IPS-NIHi7 (cell line): Measurements from ENCODE around the gene CCDC134.
"Not testable (repeated sequence)": the region's sequence is repeated elsewhere in the genome, so short reads cannot be mapped to it uniquely, and the experiment has no call there.

ENCODE experiments used
- DNase-seq: peaks from one replicate; pipeline ENCODE4 v3.0.0; 2012; ENCODE audit warnings: mixed read lengths; ENCODE audit errors: extremely low spot score

Gene CCDC134

DNA sequence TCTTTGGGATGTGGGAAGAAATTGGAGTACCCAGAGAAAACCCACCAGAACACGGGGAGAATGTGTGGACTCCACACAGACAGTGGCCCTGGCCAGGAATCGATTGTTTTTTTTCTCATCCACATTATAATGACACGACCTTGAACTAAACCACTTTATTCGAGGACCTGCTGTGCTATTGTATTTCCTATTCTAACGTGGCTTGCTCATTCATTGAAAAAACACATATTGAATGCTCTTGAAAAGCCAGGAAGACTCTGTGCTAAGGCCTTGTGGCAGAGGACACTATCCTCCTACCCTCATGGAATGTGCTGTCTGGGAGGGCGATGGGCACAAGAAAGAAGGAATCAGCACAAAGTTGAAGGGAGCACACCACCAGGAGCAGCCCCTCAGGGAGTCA is 23.3 kb downstream of the CCDC134 start:
- no peak for DNase-seq

DNA sequence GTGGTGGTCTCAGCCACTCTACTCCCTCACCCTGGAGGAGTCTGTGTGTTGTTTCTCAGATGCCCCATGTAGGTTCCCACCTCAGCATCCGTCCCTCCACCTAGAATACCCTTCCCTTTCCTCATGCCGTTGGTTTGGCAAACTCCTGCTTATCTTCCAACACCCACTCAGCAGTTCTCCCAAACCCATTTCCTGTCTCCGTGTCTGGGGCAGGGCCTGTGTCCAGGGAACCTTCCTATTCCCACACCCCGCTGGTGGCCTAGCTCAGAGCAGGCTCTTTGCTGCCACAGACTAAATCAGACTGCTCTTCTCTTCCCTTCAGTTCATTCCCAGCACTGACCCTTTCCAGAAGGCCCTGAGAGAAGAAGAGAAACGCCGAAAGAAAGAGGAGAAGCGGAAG is 24.9 kb downstream of the CCDC134 start:
- no peak for DNase-seq

DNA sequence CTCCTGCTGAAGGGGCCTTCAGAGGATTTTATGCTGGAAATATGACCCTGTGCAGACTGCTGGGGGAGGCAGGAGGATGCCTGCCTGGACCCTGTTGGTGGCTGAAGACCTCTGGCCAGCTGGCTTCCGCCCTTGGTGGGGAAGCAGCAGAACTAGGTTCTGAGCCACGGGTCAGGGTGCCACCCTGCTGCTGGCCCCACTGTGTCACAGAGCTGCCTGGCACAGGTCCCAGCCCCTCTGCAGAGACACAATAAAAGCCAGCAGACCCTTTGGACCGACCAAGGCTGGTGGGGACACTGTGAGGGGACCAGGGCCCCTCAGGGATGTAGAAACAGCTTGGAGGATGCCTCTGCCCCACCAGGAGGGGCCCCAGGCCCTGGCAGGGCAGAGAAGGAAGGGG is 25.5 kb downstream of the CCDC134 start:
- DNase-seq, result no peak

DNA sequence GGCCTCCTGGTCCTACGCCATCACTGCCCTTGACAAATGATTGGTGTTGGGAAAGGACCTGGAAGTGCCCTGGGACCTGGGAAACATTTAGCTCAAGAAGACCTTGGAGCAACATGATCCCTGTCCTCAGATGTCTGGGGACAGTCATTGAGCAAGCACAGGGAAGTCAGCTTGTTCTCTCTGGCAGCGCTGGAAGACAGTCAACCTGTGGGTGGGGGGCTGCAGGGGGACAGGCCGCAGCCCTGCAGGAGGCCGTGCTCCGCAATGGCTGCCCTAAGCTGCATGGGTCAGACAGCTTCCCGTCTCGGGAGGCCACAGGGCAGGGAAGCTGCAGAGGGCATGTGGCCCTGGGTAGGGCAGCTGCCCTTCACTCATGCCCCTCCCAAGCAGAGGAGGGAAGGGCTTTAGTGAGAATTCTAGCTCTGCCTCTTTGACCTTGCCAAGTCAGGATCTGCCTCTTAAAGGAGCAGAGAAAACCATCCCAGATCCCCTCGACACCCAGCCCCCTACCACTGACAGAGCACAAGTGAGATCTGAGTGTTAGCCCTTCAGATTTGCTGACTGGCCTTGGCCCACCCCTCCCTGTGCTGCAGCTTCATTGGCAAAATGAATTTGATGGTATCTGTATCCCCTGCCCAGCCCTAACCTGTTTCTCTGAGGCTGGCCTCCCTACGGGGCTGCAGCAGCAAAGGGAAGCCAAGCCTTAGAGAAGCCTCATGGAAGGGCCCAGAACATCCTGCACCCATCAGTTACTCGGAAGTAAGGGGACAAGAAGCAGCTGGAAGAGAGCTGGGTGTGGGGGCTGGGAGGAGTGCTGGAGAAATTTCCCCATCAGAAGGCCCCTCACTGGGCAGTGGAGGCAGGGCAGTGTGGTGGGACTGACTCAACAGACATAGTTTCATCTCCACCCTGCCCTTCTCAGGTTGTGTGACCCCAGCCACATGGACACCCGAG is 26.2 kb downstream of the CCDC134 start:
- DNase-seq, result no peak

DNA sequence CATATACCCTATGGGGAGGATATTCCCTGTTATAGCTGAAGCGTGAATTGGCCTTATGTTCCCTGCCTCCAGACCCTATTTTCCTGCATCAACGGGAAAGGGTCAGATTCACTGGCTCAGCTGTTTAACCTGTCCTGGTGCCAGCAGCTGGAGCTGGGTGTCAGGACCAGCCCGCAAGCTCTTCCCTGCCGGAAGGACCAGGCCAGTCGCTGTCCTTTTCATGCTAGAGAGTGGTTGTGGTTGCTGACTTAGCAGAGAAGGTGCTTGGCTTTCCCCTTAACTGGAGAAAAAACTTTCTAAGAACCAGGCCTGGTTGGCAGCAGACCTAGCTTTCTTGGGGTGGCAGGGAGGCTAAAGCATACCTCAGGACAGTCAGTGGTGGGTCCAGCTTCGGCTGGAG is 27.2 kb downstream of the CCDC134 start:
- no peak for DNase-seq

DNA sequence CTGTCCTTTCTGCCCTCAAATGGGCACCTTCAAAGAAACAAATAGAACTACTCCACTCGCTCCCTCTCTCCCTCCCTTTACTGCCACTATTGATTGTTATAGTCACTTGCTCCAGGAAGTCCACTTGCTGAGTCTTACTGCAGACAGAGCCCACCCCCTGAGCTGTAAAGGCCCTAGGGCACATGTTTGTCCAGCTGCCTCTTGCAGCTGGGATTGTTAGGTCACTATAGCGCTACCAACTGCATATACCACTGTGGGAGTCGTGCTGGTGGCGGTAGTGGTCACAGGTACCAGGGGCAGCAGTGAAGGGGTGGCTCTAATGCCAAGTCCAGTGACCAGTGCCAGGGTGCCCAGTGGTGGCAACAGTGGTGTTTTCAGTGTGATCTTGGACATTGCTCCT is 28.0 kb downstream of the CCDC134 start:
- DNase-seq, result no peak

DNA sequence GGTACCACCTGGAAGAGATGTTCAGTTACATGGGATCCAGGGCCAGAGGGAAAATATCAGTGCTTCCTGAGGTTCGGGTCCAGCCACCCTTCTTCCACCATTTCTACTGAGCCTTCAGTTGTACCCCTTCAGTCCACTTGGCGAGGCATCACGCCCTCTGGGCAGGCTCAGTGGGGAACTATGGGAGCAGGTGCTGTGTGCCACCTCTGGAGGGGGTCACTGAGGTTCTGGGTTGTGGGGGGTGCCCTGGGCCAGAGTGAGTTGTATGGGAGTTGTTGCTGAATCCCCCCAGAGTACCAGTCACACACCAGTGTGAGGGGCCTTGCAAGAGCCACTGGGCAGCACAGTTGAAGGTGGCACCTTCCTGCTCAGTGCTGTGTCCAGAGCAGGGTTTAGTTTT is 29.7 kb downstream of the CCDC134 start:
- DNase-seq, result no peak

DNA sequence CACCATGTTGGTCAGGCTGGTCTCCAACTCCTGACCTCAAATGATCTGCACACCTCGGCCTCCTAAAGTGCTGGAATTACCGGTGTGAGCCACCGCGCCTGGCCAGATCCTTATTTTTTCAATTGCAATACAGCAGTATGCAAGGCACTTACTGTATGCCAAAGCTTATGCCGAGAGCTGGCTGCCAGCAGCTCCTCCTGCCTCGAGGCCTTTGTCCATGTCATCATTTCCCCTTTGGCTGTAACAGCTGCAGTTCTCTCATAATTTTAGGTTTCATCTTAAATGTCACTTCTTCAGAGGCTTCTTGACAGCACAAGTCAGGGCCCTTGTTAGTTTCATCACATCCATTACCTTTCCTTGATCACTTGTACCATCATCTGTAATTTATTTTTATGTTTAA is 30.9 kb downstream of the CCDC134 start:
- DNase-seq, result no peak

DNA sequence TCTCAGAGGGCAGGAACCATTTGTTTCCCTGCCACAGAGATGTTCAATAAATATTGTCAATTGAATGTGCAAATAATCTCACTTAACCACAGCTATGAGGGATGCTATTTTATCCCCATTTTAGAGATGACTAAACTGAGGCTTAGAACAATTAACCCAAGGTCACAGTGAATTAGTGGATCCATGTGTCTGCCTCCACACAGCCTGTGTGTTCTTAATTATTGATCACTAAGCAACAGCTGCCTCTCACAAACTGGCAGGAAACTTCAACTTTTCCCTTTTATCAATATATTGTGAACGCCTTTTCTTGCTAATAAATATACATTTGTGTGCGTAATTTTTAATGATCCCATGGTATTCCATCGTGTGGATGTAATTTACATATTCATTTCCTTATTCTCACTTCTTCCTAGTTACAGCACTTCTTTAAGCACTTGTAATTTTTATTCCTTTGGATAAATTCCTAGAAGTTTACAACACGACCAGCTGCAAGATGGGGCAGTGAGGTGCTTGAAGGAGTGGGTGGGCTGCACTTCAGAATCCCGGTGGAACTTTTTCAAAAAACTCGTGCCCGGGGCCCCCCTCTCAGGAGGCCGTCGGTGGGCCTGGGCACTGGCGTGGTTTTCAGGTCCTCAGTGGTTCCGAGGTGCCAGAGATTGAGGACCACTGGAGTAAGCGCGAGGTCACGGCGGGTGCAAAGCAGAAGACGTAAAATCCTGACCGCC is 31.5 kb downstream of the CCDC134 start:
- DNase-seq, result no peak

DNA sequence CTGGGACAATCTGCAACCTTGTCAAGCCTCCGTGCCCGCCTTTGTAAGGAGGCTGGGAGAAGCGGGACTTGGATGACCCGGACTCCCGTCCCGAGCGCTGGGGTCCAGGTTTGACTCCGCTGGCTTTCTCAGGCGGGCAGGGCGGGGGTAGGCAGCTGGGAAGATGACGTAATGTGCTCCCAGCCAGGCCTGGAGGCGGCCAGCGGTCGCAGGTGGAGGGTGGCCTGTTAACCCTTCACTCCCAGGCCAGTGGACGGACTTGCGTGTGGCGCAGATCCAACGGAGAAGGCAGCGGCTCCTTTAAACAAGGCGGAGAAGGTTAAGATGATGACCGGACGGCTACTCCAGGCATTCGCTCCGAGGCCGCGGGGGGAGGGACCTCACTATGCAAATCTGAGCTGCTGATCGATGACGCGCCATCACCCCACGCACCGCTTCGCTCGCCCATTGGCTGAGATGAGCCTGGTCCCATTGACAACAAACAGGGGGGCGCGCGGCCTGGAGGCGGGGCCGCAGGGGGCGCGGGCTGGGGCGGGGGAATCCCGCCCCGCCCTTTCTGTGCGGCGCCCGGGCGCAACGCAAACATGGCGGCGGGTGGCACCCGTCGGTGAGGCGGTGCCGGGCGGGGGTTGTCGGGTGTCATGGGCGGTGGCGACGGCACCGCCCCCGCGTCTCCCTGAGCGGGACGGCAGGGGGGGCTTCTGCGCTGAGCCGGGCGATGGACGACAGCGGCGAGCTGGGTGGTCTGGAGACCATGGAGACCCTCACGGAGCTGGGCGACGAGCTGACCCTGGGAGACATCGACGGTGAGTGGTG is 32.3 kb downstream of the CCDC134 start, which contains the start of gene SREBF2:
SREBF2 (plus strand) TSS at position 553 of the 816 bp plus-strand sequence; CDS start at position 719, 166 bp downstream.
- DNase-seq, result peak; percentile 99

DNA sequence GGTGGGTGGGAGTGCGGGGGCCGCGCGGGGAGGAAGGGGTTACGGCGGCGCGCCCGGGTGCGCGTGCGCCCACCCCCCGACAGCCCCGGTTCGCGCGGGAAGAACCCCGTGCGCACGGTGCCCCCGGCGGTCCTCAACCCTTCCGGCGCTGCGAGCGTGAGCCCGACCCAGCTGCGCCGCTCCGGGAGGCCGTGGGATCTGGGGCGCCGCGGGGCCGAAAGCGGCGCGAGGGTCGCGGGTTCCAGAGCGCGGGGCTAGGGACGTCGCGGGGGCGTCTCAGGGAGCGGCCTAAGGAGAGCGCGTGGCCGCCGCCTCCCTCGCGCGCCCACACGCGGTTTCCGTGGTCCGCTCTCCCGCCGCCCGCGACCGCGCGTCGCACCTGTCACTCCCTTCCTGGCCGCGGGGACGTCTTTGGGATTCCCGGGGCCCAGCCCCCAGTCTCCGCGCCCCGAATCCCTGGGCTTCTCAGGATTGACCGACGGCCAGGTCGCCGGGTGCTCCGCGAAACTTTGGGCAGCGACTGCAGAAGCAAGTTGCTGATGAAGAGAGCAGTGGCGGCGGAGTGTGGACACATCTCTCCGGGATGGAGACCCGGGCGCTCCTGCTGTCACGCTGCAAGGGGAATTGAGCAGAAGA is 33.0 kb downstream of the CCDC134 start:
- DNase-seq, result peak; percentile 26

DNA sequence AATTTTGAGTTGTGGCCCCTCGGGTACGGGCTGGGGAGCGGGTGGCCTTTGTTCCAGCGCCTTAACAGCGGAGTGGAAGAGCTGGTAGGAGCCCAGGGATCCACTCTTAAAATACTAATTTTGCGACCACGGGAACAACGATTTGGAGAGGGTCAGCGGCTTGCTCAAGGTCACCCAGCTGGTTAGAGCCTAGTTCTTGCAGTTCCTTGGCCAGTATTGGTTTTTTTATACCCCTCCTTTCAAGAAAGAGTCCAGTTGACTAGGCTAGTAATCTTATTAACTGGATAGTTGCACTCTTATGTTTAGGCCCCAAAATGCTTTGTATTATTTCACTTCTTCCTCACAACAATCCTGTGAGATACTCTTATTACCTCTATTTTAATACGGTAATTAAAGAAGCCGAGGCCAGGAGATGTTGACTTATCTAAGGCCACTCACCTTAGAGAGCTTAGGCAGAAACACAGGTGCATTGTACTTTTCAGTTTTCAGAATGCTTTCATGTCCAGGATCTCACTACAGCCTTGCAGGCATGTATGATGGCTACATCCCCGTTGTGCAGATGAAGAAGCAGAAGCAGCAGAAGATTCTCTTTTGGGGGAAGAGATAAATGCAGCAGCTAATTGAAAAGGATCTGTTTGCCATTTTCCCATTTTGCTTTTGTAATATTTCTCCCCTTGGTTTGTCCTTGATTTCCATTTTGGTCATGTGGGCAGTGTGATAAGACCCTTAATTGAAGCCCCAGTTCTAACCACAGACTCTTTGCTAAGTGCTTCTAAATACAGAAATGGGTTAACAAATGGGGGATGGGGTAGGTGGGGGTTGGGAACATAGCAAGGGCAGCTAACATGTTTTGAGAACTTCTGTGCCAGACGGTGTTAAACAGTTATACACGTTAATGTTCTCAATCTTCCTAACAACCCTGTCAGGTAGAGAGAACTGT is 33.8 kb downstream of the CCDC134 start:
- DNase-seq, result no peak

DNA sequence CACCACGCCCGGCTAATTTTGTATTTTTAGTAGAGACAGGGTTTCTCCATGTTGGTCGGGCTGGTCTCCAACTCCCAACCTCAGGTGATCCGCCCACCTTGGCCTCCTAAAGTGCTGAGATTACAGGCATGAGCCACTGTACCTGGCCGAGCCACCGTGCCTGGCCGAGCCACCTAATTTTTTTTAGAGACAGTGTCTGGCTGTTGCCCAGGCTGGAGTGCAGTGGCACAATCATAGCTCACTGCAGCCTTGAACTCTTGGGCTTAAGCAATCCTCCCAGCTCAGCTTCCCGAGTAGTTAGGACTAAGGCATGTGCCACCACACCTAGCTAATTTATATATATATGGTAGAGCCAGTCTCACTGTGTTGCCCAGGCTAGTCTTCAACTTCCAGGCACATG is 35.0 kb downstream of the CCDC134 start:
- DNase-seq, result not testable (repeated sequence)

DNA sequence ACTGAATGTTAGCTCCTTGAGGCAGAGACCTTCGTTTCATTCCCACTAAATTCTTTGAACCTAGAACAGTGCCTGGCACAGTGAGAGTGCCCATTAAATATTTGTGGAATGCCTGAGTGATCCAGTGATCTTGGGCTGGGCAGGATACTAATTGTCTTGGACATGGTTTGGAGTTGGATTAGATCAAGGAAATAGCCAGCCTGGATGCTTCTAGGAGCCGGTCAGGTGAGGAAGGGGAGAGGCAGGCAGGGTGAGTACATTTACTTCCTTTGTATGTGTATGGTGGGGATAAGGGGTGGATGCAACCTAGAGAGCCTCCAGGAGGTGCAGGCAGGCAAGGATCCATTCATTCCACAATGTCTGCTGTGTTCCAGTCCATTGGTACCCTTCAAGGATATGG is 36.1 kb downstream of the CCDC134 start:
- no peak for DNase-seq

DNA sequence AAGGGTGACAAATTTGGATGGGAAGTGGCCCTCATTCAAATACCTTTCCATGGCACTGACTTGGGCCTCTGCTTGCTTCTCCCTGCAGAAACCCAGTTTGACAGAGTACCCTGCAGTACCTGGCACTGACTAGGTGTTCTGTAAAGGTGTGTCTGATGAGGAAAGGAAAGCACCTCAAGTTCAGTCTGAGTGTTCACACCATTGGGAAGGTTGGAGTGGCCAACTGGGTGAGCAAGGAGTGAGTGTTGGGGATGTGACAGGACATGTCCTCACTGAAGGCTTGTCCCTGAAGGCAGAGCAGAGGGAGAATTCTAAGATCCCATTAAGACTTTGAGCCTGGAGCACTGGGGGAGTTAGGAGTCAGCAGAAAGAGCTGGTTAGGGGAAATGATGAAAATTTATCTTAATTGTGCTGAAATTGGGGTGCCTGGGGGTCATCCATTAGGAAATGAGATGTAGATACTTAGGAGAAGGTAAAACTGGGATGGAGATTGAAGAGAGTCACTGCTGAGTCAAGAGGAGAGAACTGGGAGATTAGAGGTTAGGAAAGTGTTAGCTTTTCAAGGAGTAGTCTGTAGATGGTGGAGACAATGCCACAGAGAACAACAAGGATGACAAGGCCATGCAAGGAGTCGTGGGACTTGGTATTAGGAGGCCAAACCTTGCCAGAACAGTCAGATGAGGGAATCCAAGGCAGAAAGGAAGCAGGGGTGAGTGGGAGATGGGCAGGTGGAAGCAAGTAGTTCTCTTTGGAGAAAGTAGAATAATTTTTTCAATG is 38.6 kb downstream of the CCDC134 start:
- DNase-seq, result no peak

DNA sequence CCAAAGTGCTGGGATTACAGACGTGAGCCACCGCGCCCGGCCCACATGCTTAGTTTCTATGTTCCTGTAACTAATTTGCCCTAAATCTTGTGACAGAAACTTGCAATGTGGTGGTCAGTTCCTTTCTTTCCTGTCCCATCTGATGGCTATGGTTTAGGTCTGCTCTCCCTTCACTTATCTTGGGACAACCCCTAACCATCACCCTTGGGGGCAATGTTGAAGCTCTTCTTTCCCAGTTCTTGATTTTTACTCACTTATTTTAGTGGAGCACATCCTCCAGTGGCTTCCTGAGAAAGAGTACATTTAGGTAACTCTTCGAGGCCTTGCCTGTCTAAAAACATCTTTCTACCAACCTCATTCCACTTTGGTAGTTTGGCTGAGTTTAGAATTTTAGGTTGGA is 39.7 kb downstream of the CCDC134 start:
- no peak for DNase-seq

DNA sequence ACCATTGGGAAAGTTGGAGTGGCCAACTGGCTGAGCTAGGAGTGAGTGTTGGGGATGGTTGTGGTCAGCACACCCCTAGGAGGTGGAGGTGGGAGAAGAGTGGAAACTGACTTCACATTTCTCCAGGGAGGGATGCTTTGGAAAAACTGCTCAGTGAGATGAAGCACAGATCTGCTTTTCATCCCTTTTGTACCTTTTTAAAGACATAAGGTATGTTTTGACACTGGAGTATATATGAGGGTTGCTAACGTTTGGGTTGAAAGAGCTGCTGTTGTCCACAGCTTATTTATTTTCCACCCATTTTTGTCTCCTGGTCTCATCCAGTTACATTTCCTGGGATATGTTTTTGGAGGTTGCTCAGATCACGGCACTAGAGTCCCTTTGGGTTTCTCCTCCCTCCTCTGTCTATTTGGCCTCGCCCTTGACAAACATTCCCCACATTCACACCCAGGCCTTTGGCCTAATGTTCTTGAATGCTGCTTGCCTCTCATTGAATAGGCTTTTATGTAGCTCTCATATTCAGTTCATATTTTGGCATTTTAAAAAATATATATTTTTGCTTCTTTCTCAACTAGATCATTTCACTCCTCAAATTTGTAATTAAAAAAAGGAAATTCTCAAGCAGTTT is 40.7 kb downstream of the CCDC134 start:
- no peak for DNase-seq

DNA sequence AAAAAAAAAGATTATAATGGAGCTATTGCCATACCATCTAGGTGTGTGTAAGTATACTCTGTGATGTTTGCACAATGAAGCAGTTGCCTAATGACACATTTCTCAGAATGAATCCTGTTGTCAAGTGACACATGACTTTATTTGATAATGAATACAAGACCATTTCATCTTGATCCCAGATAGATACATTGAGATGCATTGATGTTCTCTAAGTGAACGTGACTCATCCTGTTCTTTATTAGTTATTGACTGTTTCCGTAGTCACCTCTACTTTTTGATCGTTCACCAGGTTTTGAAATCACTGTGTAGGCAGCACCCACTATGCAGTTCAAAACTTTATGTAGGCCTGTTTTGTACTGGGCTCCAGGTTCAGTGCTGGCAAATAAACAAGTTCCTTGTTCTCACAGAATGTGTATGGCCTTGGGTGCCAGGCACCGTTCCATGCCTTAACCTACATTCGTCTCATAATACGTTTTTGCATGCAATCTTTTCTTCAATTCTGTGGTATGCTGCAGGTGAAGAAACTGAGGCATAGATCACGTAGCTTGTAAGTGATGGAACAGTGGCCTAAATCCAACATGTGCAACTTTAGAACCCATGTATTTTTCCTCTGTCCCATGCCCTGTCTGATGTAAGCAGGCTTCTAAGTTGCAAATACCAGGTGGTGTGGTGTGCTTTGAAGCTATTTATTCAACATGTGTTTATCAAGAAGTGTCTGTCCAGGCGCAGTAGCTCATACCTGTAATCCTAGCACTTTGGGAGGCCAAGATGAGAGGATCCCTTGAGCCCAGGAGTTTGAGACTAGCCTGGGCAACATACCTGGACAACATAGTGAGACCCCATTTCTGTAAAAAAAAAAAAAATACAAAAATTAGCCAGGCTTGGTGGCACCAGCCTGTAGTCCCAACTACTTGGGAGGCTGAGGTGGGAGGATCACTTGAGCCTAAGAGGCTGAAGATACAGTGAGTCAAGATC is 42.8 kb downstream of the CCDC134 start:
- no peak for DNase-seq
